COR-L47 (cell line): ENCODE measurements around the gene ZBTB42.
A peak's percentile ranks its signal among the peaks of the same experiment; 100 is the strongest.

Experiments used
- DNase-seq: peaks from one replicate; lab custom pipeline; 2025; lab: John Stamatoyannopoulos, UW

The ZBTB42 gene

GRCh38 chr14:104782808-104783139 lies 18.1 kb upstream of the ZBTB42 start:
- DNase-seq: no peak

GRCh38 chr14:104783484-104784217 lies 17.2 kb upstream of the ZBTB42 start:
- no peak for DNase-seq

DNA sequence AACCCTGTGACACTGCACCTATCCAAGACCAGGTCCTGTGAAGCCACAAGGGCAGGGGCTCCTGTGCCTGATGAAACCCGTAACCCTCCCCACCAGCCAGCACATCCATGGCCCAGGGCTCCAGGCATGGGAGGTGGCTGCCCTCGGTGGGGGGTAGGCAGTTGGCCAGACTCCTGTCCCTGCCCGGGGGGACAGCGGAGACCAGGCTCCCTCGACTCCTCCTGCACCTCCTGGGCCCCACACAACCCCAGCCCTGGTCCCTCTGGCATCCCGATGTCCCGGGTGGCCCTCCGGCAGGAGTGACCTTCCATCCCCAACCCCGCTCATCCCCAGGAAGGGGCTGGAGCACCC lies 16.7 kb upstream of the ZBTB42 start:
- DNase-seq: peak; percentile 56

DNA sequence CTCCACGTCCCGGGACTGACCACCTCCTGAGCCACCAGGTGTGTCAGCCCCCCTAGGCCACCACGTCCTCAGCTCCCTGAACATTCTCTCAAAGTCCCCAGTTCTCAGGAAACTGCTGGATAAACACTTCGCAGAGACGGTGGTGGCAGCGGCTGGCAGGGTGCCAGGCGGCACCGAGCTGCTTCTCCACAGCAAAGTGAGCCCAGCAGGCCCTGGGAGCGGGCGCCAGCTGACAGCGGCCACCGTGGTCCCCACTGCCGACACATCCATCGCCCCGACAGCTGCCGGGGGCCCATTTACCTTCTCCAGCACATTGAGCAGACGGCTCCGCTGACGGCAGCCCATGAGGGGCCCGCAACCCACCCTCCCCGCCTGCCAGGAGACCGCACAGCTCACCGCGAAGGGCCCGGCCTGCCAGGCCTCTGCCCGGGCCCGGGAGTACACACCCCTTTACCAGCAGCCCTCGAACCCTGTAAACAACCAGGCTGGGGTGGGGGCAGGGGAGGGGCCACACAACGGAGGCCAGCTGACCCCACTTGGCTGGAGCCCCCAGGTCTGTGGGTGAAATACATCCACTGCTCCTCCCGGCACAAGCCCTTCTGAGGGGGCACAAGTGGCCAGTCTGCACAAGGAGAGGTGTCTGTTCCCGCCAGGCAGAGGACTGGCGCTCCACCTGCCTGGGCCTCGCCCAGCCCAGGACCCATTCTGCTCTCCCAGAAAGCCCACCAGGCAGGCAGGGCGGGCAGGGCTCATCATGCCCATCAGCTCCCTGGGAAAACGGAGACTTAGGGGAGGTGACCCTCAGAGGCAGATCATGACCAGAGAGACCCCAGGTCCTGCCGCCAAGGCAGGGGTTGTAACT lies 15.8 kb upstream of the ZBTB42 start:
- DNase-seq: peak; percentile 94

- no peak for DNase-seq
Observed at GRCh38 chr14:104785708-104786080, 15.2 kb upstream of the ZBTB42 start.

DNA sequence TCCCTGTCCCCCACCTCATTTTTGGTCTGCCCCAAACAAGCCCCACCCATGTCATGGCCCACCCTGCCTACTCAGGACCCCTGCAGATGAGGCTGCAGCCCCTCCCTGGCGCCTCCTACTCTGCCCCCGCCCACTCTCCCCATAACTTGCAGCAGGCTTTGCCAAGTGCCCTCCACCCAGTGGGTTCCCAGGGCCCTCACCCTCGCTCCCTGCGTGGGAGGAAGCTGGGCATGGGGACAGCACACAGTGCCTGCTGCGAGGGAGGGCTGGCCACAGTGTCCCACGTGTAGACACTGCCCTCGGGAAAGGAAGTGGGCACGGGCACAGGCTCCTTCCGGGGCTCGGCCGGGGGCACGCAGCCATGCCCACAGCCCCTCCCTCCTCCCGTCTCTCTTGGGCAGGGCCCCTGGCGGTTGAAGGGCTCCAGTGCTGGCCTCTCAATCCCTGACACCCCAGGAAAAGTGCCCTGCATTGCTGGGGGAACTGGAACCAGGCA lies 14.8 kb upstream of the ZBTB42 start:
- DNase-seq: no peak

GRCh38 chr14:104786726-104787675 lies 13.9 kb upstream of the ZBTB42 start:
- DNase-seq: no peak

- no peak for DNase-seq
Observed at GRCh38 chr14:104787736-104788135, 13.2 kb upstream of the ZBTB42 start.

DNA sequence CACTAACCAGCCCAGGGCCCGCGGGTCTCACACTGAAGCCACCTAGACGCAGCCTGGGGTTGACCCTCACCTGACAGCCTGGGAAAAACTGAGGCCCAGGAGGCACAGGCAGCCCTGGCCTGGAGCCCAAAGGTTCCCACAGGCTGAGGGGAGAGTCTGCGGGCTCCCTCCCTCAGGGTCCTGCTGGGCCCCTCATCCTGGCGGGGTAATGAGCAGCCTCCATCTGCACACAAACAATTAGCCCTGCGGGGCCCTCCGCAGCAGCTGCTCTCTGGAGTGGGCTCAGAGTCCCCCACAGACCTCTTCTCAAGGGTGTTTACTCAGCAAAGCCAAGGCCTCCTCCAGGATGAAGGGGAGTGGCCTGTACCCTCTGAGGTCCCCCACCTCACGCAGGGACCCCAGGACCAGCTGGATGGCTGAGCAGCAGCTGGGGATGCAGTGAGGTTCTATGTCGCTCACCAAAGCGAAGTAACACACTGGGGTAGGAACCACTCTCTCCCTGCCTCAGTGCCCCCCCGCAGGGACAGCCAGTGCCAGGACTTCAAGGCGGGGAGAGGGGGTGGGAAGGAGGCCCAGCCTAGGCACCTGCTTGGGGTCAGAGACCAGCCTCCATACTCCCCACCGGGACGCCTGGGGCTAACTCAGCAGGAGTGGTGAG lies 12.6 kb upstream of the ZBTB42 start:
- peak; percentile 96 for DNase-seq

GRCh38 chr14:104788873-104789663 lies 11.8 kb upstream of the ZBTB42 start:
- DNase-seq: no peak

DNA sequence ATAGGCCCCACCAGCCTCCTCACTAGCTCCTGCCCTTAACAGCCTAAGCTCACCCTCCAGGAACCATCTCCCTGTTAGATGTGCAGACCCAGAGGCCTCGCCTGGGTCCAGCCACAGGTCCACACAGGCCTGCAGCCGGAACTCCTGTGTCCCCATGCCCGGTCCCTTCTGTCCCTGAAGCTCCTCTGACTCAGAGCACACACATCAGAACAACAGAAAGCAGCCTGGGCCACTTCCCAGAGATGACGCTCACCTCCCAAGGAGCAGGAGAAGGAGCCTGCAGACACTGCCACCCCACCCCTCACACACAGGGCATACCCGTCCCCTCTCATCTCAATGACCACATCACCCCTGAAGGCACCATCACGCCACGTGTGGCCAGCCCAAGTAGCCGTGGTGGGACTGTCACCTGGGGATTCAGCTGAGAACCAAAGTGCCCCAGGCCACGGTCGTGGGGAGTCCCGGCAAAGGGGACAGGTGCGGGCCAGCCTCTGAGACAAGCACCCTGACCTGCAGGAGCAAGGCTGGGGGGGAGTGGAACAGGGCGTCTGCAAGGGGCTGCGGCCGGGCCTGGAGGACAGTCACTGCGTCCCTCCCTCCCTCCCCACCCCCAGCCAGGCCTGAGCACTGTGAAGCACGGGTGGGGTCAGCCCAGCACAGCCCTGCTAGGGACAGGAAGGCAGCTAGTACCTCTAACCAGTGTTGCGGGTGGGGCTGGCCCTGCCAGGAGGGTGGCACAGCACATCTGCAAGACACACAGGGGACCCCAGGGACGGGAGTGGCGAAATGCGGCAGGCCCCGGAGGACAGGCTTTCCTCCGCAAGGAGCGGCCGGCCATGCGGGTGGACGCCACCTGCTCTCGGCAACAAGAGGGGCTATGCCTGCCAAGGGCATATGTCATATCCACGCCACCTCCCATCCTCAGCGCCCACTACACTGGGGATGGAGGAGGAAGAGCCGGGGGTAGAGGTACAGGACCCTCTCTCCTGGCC lies 10.9 kb upstream of the ZBTB42 start:
- DNase-seq: no peak

DNA sequence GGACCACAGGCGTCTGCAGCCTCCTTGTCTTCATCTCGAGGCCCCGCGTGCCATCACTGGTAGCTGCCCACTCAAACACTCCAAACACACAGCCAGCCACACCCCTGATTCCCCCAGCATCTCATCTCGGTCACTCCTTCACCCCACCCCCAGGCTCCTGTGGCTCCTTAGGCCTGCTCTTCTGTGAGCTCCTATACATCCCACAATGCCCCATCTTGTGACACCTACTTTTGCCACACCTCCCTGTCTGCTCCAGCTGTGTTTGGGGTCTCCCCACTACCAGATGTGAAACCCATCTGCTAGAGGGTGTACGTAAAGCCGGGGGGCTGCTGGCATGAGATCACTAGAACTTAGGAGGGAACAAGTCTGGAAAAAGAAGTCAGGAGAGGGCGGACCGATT lies 9.5 kb upstream of the ZBTB42 start:
- no peak for DNase-seq

- DNase-seq: peak; percentile 56
Observed at GRCh38 chr14:104792101-104792884, 8.6 kb upstream of the ZBTB42 start.

DNA sequence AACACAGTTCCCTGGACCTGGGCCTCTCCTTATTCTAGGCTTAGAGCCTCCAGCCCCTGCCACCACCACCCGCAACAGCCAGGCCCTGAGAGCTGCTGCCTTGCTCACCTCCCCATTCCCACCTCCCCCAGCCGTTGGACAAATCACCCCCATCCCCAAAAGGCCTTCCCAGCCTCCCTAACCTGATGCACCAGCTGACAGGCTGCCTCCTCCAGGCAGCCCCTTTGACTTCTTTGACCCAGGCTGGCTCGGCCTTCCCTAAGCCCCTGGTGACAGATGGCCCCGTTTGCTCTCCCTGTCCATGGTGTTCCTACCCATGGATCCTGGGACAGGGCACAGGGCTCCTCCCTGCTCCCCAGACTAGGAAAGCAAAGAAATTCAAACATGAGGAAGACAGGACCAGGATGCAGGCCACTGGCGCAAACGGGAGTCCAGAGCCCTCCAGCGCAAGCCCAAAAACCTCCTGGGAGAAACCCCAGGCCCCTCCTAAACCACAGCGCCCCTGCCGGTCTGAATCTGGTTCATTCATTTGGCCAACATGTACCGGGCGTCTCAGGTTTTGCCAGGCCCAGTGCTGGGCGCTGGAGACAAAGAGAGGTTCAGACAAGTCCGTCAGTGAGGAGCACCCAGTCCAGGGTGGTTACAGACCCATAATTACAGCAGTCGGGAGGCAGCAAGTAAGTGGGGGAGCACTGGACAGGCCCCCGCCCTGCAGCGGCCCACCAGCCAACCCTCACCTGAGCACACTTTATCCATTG lies 7.8 kb upstream of the ZBTB42 start:
- no peak for DNase-seq

DNA sequence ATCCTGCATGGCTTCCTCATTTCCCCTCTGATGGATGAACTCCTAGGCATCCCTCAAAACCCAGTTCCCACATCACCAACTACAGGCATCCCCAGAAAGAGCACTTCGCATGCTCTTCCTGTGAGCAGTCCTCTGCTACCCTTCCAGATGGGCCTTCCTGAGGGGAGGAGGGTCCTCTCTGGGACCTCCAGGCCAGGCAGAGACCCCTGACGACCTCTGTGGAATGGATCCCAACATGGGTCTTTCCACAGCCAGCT lies 7.3 kb upstream of the ZBTB42 start:
- DNase-seq: no peak

GRCh38 chr14:104794099-104794498 lies 6.8 kb upstream of the ZBTB42 start:
- no peak for DNase-seq

GRCh38 chr14:104794631-104794992 lies 6.3 kb upstream of the ZBTB42 start:
- DNase-seq: no peak

- DNase-seq: no peak
Observed at GRCh38 chr14:104794993-104795780, 5.7 kb upstream of the ZBTB42 start, which contains the start of gene AKT1. Gene AKT1, minus strand, starts transcription at chr14:104795748. Its CDS starts 3,105 bp downstream, at chr14:104792643.
